HG02759 (cell line): ENCODE data around the gene AGAP5.
A peak's percentile ranks its signal among the peaks of the same experiment; 100 is the strongest.

Experiments
- ATAC-seq: cut with Tn5 transposase; IDR thresholded peaks from one replicate; pipeline ENCODE4 v1.9.1; 2021; ENCODE audit warnings: mild to moderate bottlenecking, moderate library complexity; ENCODE audit not compliant: unreplicated experiment

Gene AGAP5

DNA sequence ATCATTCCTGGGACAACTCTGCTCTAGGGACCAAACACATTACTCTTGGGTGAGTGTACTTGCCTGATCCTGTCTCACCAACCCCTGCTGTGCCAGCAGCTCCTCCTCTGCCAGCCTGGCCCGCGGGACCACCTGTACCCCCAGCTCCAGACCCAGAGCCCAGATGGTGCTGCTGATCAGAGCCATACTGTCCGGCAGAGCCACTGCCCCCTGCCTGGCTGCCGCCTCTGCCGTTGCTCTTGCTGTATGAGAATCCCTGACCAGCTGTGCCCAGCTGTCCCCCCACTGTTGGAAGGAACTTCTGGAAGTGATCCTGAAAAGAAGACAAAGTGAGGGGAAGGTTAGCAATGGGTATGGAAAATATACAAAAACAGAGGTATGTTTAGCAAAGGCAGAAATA lies 63.5 kb downstream of the AGAP5 start:
- no peak for ATAC-seq

DNA sequence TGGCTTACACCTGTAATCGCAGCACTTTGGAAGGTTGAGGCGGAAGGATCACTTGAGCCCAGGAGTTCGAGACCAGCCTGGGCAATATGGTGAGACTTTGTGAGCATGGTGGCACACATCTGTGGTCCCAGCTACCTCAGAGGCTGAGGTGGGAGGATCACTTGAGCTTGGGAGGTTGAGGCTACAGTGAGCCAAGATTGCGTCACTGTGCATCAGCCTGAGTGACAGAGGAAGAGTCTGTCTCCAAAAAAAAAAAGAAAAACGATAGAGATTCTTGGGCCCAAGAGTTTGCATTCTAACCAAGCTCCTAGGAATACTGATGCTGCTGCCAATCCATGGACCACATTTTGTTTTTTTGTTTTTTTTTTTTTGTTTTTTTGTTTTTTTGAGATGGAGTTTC lies 68.7 kb downstream of the AGAP5 start:
- ATAC-seq, result no peak

DNA sequence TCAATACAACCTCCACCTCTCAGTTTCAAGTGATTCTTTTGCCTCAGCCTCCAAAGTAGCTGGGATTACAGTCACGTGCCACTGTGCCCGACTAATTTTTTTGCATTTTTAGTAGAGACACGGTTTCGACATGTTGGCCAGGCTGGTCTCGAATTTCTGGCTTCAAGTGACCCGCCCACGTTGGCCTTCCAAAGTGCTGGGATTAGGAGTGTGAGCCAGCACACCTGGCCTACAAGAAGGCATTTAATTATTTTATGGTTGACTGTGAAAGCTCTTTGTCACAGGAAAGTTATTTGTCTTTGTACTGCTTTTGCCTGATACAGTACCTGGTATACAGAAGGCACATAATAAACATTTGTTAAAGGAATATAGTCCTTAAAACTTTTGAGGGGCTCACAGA lies 69.5 kb downstream of the AGAP5 start:
- ATAC-seq, result no peak

DNA sequence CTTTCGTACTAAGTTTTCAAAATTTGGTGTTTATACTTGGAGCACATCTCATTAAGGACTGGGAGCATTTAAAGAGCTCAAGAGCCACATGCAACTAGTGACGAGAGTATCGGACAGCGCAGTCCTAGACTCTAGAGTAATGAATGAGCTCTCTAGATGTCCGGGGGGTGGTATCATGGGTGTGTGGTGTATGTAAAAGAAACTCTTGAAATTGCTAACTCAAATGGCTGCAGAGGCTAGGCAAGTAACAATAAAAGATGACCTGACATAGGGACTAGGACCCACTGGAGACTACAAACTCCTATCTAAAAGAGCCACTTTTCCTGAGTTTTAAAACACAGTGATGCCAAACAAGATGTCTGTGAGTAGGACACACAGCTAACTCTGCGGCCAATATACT lies 70.6 kb downstream of the AGAP5 start:
- ATAC-seq, result no peak

DNA sequence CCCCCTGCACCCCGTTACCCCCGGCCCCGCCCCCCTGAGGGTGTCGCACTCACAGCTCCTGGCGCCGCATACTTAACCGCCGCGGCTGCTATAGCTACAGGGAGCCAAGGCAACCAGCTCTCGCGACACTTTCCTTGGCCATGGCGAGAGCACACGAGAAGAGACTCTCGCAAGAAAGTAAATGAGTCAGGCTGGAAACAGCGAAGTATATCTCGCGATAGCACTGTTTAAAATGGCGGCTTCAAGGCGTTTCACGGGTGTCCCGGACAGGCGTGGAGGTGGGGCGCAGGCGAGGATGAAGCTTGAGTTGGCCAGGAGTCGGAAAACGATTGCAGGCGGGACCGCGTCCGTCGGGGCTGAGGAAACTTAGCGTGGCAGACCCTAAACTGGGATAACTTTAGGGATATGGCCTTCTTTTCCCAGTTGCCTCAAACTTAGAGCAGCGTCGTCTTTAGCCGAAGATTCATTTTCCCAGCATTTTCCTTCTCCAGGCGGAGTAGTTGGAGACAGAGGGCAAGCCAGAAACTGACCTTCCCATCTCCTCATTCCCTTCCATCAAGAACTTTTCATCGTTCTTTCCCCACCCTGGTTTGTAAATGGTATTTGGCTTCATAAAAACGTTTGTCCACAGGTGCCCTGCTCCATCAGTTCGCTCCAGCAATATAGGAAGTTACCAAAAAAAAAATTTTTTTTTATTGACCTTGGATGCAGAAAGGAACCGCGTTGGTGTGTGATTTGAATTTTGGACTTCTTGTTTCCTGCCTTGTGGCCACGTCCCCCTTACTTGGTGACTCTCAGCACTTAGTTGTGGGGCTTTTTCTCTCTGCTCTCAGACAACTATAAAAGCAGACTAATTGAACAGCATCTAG lies 71.8 kb downstream of the AGAP5 start:
- peak; percentile 98 for ATAC-seq

DNA sequence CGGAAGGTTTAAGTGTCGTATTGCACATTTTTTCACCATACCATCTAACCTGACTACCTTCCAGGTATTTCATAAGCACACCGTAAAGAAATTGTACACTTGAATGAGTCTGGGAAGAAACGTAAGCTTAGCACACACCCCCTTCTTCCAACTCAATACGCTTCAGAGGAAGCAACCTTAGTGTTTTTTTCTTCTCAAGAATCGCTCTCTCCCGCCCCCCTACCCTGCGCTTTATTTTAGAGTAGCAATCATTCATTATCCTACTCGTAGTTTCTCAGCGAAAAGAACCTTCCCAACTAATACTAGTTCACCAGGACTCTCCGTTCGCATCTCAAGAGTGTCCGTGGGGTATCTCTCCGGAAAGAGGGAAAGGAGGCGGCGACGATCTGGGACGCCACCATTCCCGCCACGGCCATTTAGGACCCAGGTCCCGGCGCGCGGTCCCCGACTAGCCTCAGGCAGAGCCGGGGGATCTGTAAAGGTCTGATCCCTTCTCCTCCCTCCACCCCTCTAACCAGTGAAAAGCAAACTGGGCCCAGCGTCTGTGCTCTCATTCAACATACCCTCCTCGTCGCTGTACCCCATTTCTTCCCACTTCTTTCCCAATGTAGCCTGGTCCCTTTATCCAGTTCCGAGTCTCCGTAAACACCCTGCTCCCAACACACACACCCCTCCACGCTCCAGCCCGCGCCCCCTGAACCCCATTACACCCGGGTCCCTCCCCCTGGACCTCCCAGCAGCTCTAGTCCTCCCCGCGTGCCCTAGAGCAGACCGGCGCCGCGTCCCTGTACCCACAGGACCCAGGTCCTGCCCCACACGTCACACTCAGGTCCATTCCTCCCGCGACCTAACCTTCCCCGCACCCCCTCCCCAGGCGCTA lies 72.7 kb downstream of the AGAP5 start:
- ATAC-seq, result peak; percentile 40
